ENCODE data around the gene EIF3I.

GRCh38 chr1:32234792-32235191, 12.6 kb downstream of the EIF3I start:
- TF ChIP-seq CTCF (IDR thresholded peaks at IDR 0.05) (no peak), POLR2A (IDR thresholded peaks at IDR 0.05) (no peak)
